OCI-LY1 (cell line): ENCODE measurements around the gene SSTR1.

Experiments
- H2AFZ ChIP-seq: fragments of 200-600 bp; sonication (generic), shearing (Covaris generic); 2 replicates; pipeline ENCODE4 v1.6.0; 2014; ENCODE audit warnings: antibody characterized with exemption, mild to moderate bottlenecking, low read length
- H3F3A ChIP-seq: fragments of 200-600 bp; sonication (generic), shearing (Covaris generic); 2 replicates; pipeline ENCODE4 v1.6.0; 2014; ENCODE audit warnings: mild to moderate bottlenecking, antibody characterized with exemption, low read length, moderate library complexity; ENCODE audit not compliant: insufficient read depth
- H3K27ac ChIP-seq: fragments of 200-600 bp; sonication (generic); 2 replicates; pipeline ENCODE4 v1.5.1; 2014; ENCODE audit warnings: low read length, mixed run types, mild to moderate bottlenecking, low read depth; ENCODE audit not compliant: poor library complexity, severe bottlenecking
- H3K27me3 ChIP-seq: fragments of 200-600 bp; sonication (generic); 2 replicates; pipeline ENCODE4 v1.6.0; 2014; ENCODE audit warnings: antibody characterized with exemption, mild to moderate bottlenecking, low read length, moderate library complexity; ENCODE audit not compliant: insufficient read depth
- H3K36me3 ChIP-seq: fragments of 200-600 bp; sonication (generic); 2 replicates; pipeline ENCODE4 v1.6.1; 2014; ENCODE audit warnings: mild to moderate bottlenecking, antibody characterized with exemption, low read length, moderate library complexity, mixed read lengths; ENCODE audit not compliant: insufficient read depth
- H3K4me1 ChIP-seq: fragments of 200-600 bp; sonication (generic); 2 replicates; pipeline ENCODE4 v1.5.1; 2014; ENCODE audit warnings: mild to moderate bottlenecking, low read length, moderate library complexity; ENCODE audit not compliant: insufficient read depth, severe bottlenecking
- H3K4me2 ChIP-seq: fragments of 200-600 bp; sonication (generic), shearing (Covaris generic); 2 replicates; pipeline ENCODE4 v1.6.1; 2014; ENCODE audit warnings: low read length
- H3K4me3 ChIP-seq: fragments of 200-600 bp; sonication (generic); 2 replicates; pipeline ENCODE4 v1.5.1; 2014; ENCODE audit warnings: low read length, low read depth, mild to moderate bottlenecking, mixed read lengths; ENCODE audit not compliant: poor library complexity, severe bottlenecking
- H3K79me2 ChIP-seq: fragments of 200-600 bp; shearing (Covaris generic); 2 replicates; pipeline ENCODE4 v1.6.1; 2016; ENCODE audit warnings: mixed run types, low read length, mixed read lengths; ENCODE audit not compliant: insufficient read depth
- H3K9ac ChIP-seq: fragments of 200-600 bp; sonication (generic), shearing (Covaris generic); 2 replicates; pipeline ENCODE4 v1.6.1; 2014; ENCODE audit warnings: mild to moderate bottlenecking, low read length, mixed read lengths
- H3K9me2 ChIP-seq: fragments of 200-600 bp; sonication (generic), shearing (Covaris generic); 2 replicates; pipeline ENCODE4 v1.6.1; 2014; ENCODE audit warnings: low read depth, mild to moderate bottlenecking, low read length, mixed read lengths
- H3K9me3 ChIP-seq: fragments of 200-600 bp; shearing (Covaris generic); 2 replicates; pipeline ENCODE4 v1.6.1; 2014; ENCODE audit warnings: low read length, mixed read lengths
- H4K20me1 ChIP-seq: fragments of 200-600 bp; sonication (generic), shearing (Covaris generic); 2 replicates; pipeline ENCODE4 v1.6.0; 2016; ENCODE audit warnings: mild to moderate bottlenecking, low read length; ENCODE audit not compliant: insufficient read depth
- EZH2 ChIP-seq: fragments of 200-600 bp; sonication (generic), shearing (Covaris generic); IDR thresholded peaks from 2 replicates; pipeline ENCODE4 v1.8.0; 2017; ENCODE audit warnings: borderline replicate concordance, mixed run types, mild to moderate bottlenecking, antibody characterized with exemption, low read length, moderate library complexity, mixed read lengths
- TF ChIP-seq, protein P1 (sequence below): fragments of 200-600 bp; sonication (generic), shearing (Covaris generic); IDR thresholded peaks from 2 replicates; pipeline ENCODE4 v1.5.1; 2017; ENCODE audit warnings: mild to moderate bottlenecking, antibody characterized with exemption, low read length, moderate library complexity, mixed read lengths

Gene SSTR1

DNA sequence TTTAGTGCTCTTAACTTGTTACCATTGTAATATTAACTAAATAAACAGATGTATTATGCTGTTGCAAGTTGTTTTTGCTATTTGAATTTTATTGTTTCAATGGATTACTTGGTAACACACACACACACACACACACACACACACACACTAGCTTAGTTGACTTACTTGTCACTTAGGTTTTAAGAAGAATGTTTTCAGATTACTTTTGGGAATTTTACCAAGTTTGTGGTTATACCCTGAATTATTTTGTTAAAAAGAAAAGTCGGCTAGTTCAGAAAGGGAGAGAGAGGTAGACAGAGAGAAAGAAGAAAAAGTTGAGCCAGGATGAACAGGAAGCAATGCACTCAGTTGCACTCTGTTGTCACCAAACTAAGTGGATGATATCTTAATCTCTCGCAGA, 5.3 kb downstream of the SSTR1 start:
- H3K4me3 ChIP-seq, result no peak overlapping the region
- TF ChIP-seq, protein P1, sequence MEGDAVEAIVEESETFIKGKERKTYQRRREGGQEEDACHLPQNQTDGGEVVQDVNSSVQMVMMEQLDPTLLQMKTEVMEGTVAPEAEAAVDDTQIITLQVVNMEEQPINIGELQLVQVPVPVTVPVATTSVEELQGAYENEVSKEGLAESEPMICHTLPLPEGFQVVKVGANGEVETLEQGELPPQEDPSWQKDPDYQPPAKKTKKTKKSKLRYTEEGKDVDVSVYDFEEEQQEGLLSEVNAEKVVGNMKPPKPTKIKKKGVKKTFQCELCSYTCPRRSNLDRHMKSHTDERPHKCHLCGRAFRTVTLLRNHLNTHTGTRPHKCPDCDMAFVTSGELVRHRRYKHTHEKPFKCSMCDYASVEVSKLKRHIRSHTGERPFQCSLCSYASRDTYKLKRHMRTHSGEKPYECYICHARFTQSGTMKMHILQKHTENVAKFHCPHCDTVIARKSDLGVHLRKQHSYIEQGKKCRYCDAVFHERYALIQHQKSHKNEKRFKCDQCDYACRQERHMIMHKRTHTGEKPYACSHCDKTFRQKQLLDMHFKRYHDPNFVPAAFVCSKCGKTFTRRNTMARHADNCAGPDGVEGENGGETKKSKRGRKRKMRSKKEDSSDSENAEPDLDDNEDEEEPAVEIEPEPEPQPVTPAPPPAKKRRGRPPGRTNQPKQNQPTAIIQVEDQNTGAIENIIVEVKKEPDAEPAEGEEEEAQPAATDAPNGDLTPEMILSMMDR, result no peak
- no peak for TF ChIP-seq EZH2
- no peak overlapping the region for H3K27ac ChIP-seq
- no peaks in the 10 kb centered on the region for H3F3A ChIP-seq
- H3K36me3 ChIP-seq, result no peaks in the 10 kb centered on the region; the same call in 1 of the 2 replicates
- H3K79me2 ChIP-seq, result no peaks in the 10 kb centered on the region
- no peaks in the 10 kb centered on the region for H4K20me1 ChIP-seq
- no peak overlapping the region for H3K4me2 ChIP-seq
- peaks cover 31% of the 10 kb centered on the region for H3K4me1 ChIP-seq
- no peaks in the 10 kb centered on the region for H3K9me2 ChIP-seq
- H2AFZ ChIP-seq, result 0 out of 2 replicates have a peak overlapping the region, but pooled peaks have one; percentile 22
- H3K9me3 ChIP-seq, result peaks cover 11% of the 10 kb centered on the region
- H3K27me3 ChIP-seq, result no peaks in the 10 kb centered on the region
- H3K9ac ChIP-seq, result no peak overlapping the region

DNA sequence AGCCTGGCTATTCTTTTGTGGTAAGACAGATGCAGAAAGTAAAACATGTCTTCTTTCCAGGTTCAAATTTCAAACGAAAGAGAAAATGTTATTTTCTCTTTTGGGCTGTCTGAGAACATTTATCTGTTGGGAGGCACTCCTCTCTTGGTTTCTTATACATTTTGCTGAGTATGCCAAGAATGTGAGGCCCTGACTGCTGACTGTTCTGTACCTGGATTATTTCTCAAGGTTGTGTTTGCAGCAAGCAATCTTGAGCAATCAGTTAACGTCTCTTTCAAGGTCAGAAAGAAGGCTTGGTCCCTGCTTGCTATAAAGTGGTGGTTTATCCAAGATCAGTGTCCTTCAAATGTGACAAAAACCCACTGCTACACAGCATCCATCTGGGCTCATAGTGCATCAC, 9.8 kb downstream of the SSTR1 start:
- H3K36me3 ChIP-seq, result no peaks in the 10 kb centered on the region
- no peaks in the 10 kb centered on the region for H3K27me3 ChIP-seq
- no peaks in the 10 kb centered on the region for H3K79me2 ChIP-seq
- no peaks in the 10 kb centered on the region for H4K20me1 ChIP-seq
- H3K27ac ChIP-seq, result no peak overlapping the region
- no peak overlapping the region for H3K4me3 ChIP-seq
- no peak overlapping the region for H3K9ac ChIP-seq
- no peaks in the 10 kb centered on the region for H3K9me3 ChIP-seq
- H3F3A ChIP-seq, result no peaks in the 10 kb centered on the region
- no peak overlapping the region for H3K4me2 ChIP-seq
- H3K9me2 ChIP-seq, result no peaks in the 10 kb centered on the region
- H2AFZ ChIP-seq, result peak overlapping the region; percentile 89
- peaks cover 27% of the 10 kb centered on the region for H3K4me1 ChIP-seq
- no peak for TF ChIP-seq EZH2
- TF ChIP-seq, protein P1, result no peak

DNA sequence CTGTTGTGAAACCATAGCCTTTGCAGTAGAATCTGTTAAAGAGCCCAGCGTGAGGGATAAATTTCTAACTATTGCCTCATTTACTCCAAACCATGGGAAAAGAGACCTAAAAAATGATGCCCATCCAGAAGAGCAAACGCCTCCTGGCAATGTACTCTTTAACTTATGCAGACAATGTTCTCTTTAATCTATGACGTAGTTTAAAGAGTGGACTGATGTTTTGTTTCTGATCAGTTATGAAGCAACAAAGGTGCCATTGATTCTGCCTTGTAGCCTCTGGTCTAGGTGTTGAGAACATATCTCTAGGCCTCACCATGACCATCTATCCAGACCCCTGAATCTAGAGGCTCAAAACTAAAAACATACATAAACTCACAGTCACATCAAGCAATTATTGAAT, 13.4 kb downstream of the SSTR1 start:
- Histone ChIP-seq H3K27me3 (no peaks in the 10 kb centered on the region), H3K9ac (no peak overlapping the region), H3K4me2 (no peak overlapping the region), H3K79me2 (no peaks in the 10 kb centered on the region), H3K4me1 (peaks cover 13% of the 10 kb centered on the region), H3K9me3 (no peaks in the 10 kb centered on the region), H4K20me1 (no peaks in the 10 kb centered on the region), H2AFZ (peak overlapping the region; percentile 23; the same call in 1 of the 2 replicates), H3F3A (no peaks in the 10 kb centered on the region), H3K36me3 (no peaks in the 10 kb centered on the region), H3K27ac (no peak overlapping the region), H3K4me3 (no peak overlapping the region), H3K9me2 (no peaks in the 10 kb centered on the region)
- TF ChIP-seq, protein P1, result no peak
- no peak for TF ChIP-seq EZH2
